HG02938 (cell line): ENCODE measurements around the gene HDAC10.

ENCODE experiments used
- ATAC-seq: cut with Tn5 transposase; IDR thresholded peaks from one replicate; pipeline ENCODE4 v1.9.1; 2021; ENCODE audit warnings: mild to moderate bottlenecking, moderate library complexity; ENCODE audit not compliant: unreplicated experiment

HDAC10 gene

DNA sequence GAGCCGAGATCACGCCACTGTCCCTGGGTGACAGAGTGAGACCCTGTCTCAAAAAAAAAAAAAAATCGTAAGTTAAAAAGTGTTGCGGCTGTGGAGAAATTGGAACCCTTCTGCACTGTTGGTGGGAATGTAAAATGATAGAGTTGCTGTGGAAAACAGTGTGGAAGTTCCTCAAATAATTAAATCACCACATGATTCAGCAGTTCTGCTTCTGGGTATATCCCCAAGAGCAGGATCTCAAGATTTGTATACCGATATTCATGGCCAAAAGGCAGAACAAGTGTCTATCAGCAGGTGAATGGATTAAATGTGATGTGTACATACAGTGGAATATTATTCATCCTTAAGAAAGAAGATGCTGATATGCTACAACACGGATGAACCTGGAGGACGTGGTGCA, 46.5 kb downstream of the HDAC10 start:
- ATAC-seq: no peak

DNA sequence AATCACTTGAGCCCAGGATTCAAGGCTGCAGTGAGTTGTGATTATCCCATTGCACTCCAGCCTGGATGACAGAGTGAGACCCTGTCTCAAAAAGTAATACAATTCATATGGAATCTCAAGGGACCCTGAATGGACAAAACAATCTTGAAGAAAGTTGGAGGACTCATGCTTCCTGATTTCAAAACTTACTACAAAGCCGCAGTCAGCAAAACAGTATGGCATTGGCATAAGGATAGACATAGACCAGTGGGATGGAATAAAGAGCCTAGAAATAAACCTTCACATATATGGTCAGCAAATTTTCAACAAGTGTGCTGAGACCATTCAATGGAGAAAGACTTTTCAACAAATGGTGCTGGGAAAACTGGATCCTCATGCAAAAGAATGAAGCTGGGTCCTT, 47.8 kb downstream of the HDAC10 start:
- no peak for ATAC-seq

DNA sequence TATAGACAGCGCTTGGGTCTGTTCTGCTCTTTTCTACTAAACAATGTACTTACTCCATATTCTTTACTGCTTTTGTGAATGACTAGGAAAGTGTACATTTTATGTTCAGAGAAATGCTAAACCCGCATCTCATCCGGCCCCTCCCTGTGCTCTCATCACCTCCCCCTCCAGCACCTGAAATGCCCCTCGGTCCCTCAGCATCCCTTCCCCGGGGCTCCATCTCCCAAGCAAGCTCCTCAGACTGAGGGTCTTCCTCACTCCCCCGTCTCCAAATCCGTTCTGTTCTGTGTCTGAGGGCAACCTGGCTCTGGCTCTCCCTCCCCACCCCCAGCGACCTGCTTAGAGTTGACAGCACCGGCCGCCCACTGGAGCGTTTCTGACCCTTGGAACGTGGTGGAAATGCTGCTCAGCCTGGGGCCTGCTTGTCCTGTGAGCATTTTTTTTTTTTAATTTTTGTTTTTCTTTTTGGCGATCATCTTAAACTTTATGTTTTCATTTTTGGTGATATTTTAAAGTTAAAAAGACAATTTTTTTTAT, 48.9 kb downstream of the HDAC10 start:
- no peak for ATAC-seq

DNA sequence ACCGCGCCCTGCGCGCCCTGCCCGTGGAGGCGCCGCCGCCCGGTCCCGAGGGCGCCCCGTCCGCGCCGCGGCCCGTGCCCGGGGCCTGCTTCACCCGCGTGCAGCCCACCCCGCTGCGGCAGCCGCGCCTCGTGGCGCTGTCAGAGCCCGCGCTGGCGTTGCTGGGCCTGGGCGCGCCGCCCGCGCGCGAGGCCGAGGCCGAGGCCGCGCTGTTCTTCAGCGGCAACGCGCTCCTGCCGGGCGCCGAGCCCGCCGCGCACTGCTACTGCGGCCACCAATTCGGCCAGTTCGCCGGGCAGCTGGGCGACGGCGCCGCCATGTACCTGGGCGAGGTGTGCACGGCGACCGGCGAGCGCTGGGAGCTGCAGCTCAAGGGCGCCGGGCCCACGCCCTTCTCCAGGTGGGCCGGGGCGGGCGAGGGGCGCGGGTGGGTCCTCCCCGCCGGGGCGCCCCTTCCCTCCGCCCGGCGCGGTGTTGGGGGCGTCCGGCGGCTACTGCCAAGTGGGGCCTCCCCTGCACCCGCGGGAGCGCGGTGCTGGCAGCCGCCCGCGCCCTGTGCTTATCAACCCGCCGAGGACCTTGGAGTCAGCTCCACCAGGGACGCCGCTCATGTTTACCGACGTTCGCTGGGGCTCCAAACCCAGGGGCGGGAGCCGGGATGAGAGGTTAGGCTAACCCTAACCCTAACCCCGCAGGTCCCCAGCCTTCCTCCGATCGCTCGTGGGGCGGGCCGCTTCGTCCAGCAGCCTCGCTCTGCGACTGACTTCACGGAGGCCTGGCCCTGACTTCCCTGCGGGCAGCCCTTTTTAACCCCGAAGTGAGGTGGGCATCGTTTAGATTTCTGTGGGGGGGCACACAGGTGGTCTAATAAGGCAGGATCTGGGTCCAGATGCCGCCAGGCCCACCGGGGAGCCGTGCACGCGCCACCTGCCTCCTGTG, 49.6 kb downstream of the HDAC10 start:
- ATAC-seq: peak; percentile 13

DNA sequence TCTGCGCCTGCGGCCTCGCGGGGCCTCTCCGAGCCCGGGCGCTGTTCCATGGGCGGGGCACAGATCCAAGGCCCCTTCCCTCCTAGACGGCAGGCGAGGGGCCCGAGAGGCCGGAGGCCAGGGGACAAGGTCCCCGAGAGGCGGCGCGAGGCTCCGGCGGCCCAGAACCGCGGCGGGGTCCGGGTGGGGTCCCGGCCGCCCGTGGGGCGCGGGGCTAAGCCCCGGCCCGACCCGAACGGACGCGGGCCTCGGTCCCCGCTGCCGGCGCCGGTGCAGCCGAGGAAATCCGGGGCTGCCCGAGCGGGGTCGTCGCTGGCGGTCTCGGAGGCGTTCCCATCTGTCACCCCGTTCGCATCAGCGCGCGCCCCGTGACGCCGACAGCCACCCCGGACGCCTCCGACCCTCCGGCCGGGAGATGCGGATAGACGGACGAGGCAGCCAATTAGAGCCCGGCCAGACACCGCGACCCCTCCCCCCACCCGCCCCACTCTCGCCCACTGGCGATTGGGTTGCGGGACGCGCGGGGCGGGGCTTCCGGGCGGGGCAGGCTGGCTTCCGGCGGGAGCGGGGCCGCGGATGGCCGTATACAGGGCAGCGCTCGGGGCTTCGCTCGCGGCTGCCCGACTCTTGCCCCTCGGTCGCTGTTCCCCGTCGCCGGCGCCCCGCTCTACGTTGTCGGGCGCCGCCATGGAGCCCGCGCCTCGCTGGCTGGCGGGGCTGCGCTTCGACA, 50.4 kb downstream of the HDAC10 start, which contains the start of gene SELENOO:
Gene SELENOO (plus strand): TSS at position 551 of the 730 bp plus-strand sequence. CDS start 26 bp downstream, at position 577.
- peak; percentile 61 for ATAC-seq

DNA sequence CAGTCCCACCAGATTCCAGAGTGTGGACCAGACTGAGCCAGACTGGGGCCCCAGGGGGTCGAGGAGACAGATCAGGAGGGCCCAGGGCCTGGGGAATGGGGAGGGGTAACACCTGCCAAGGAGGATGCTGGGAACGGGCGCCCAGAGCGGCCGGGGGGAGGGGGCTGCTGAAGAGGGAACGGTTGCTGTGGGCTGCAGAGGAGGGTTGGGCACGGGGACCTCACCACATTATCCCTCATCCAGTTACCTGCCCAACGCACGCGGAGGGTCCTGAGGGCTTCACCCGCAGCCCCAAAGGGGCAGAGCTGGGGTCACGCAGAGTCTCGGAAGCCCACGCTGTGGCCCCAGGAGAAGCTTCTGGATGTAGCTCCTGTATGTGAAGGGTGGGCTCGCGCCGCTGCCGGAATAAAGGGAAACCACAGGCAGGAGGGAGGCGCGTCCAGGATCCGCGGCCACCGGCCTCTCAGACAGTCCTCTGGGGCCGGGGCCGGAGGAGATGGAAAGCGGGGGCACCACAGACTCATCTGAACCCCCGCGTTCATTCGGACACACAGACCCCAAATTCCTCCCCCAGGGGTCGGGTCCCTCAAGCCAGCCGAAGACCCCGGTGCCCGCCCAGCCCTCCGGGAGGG, 51.1 kb downstream of the HDAC10 start:
- no peak for ATAC-seq

DNA sequence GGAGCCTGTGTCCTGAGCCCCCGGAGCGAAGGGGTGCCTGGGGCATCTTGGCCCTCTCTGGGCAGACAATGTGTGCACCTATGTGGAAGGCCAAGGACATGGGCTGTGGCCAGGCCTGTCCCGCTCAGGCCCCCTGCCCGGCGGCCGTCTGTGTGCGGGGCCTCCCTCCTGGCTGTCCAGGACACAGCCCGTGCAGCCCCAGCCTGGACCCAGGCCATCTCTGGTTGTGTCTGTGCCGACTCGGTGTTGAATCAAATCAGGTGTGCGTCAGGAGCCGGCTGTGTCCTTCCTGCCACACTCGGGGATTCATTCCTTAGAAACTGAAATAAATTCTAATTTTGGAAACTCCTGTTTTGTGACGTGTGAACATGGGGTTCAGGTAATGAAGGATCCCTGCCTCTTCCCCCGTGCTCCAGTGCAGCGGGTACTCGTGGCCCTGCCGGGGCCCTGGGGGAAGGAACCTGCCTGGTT, 51.8 kb downstream of the HDAC10 start:
- ATAC-seq: no peak

DNA sequence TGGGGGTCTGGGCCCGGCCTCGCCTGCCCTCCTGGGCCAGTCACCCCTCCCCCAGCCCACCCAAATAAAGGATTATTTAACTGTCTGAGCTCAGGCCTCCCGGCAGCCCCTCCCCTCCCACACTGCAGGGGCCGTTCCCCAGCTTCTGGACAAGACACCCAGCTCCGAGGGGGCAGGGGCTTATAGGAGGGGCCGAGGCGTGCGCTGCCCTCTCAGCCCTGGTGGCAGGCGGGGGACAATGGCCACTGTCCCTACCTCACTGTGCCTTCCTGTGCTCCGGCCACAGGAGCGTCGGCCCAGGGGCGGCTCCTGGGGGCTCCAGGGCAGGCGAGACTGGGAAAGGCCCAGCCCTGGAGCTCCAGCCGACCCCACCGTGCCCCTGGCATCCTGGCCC, 52.4 kb downstream of the HDAC10 start:
- no peak for ATAC-seq

DNA sequence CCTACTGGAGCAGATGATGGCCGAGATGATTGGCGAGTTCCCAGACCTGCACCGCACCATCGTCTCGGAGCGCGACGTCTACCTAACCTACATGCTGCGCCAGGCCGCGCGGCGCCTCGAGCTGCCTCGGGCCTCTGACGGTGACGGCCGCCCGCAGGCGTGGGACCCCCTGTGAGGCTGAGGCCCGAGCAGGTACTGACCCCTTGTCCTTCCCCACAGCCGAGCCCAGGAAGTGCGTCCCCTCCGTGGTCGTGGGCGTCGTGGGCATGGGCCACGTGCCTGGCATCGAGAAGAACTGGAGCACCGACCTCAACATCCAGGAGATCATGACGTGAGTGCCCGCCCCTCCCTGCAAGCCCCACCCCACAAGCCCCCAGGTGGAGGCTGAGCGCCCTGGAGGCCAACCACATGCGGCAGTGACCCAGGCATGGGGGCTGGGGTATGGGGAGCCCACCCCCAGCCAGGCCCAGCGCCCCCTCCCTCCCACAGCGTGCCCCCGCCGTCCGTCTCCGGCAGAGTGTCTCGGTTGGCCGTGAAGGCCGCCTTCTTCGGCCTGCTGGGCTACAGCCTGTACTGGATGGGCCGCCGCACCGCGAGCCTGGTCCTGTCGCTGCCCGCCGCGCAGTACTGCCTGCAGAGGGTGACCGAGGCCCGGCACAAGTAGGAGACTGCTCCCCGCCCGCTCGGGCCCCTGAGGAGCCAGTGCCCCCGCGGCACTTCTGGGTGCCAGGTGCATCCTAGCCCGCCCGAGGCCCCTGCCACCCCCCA, 53.0 kb downstream of the HDAC10 start:
- no peak for ATAC-seq

DNA sequence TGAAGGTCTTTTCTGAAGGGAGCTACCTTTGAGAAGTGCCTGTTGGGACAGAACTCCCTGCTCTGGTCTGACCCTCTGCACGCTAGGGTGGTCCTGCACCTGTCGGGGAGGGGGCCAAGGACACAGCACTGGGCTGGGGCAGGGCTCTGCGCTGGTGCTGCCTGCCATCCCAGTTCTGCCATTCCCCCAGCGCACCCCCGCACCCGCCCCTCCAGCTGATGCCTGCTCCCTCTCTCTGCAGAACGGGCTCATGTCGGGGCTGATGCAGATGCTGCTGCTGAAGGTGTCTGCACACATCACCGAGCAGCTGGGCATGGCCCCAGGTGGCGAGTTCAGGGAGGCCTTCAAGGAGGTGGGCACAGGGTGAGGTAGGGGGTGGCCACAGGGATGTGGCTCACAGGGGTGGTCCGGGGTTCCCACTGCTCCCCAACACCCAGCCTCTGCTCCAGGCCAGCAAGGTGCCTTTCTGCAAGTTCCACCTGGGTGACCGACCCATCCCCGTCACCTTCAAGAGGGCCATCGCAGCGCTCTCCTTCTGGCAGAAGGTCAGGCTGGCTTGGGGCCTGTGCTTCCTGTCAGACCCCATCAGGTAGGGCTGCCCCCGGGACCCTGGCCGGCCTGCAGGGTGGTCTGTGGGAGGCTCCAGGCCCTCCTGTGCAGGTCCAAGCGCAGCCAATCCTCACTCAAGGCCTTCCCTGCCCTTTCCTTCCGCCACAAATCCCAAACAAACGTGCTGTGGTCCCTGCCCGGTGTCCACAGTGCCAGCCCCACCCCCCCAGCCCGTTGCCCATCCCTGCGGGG, 53.9 kb downstream of the HDAC10 start:
- ATAC-seq: no peak

DNA sequence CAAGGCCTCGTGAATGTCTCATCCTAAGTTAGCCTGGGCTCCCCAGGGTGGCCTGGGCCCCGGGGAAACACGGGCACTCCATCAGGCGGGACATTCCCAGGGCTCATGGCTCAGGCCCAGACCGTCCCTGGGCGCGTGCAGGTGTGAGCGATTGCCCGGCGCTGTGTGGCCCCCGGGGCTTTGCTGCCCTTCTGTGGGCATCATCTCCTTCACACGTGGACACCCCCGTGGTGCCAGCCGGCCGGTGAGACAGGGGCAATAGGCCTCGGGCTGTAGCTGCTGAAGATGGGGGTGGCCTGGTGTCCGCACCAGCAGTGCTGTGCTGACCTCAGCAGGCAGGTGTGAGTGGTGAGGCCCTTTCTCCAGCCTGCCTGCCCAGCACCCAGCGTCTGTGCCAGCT, 54.8 kb downstream of the HDAC10 start:
- no peak for ATAC-seq
